Stimulated activated CD4-positive, alpha-beta T cell treated with anti-CD3 and anti-CD28 coated beads, Interleukin-1b, Interleukin-23, amount 100 ng/mL, for 4 hours (primary cell): ENCODE results near the gene CCDC136.

ENCODE experiments used
- DNase-seq, 2 donors: peaks; one replicate each; pipeline ENCODE4 v3.0.0-alpha.2; 2020; ENCODE audit warnings: low read depth in 2 of 2

CCDC136 gene

DNA sequence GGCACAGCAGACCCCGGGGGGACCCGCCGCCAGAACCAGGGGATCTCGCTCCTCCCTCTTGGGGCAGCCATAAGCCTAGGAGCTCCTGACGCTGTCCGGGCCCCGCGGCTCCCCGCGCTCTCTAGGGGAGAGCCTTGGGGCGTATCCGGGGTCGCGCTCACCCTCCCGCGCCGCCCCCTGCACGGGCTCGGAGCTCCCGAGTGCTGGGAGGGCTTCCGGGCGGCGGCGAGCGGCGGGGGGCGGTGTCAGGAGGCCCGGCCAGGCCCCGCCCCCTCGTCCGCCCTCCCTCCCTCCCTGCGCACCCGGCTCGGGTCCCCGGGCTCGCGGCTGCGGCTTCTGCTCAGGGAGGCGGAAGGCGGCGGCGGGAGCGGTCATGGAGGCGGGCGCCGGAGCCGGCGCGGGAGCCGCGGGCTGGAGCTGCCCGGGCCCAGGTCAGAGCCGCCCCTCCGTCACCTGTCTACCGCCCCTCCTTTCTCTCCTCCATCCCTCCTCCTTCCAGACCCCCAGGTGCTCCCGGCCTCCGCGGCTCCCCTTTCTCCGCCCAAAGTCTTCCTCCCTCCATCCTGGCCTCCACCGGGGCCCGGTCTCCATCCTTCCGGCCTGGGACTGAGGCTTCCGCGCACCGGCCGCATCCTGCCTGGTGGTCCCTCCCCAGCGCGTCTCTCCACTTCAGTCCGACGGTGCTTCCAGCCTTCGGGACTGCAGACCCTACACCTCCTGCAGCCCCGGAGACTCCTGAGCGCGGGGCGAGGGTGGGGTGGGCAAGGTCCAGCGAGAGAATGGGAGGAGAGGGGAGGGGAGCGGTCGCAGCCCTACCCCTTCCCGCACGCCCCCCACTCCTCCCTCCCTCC, at the start of gene CCDC136:
TSS of gene CCDC136 (plus strand) at position 848 of the 851 bp plus-strand sequence. CDS start 444 bp downstream, outside the sequence.
- peak; percentile 65 to 78 for DNase-seq

GRCh38 chr7:128742206-128742605, 49.6 kb upstream of the CCDC136 start:
- DNase-seq = no peak

GRCh38 chr7:128743112-128743772, 48.5 kb upstream of the CCDC136 start:
- no peak for DNase-seq

GRCh38 chr7:128744366-128744905, 47.3 kb upstream of the CCDC136 start:
- no peak for DNase-seq

DNA sequence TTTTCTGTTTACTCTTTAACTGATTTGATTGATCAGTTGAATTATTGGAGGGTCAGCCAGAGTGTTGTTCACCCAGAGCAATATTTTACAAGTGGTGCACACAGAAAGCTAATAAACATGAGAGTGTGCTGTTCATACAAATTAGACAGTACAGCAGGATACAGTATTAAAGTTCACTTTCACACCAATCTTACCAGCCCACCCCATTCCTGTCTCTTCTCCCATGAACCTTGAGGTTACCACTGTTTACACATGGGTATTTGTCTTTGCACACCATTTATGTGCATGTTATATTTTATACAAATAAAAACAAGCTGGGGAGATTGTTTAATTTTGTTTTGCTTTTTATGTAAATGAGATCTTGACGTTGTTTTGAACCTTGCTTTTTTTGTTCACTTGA, 46.1 kb upstream of the CCDC136 start:
- DNase-seq = no peak

GRCh38 chr7:128747327-128748079, 44.3 kb upstream of the CCDC136 start:
- DNase-seq = no peak

GRCh38 chr7:128752251-128752650, 39.5 kb upstream of the CCDC136 start:
- DNase-seq = no peak

GRCh38 chr7:128755075-128755818, 36.5 kb upstream of the CCDC136 start:
- no peak for DNase-seq

DNA sequence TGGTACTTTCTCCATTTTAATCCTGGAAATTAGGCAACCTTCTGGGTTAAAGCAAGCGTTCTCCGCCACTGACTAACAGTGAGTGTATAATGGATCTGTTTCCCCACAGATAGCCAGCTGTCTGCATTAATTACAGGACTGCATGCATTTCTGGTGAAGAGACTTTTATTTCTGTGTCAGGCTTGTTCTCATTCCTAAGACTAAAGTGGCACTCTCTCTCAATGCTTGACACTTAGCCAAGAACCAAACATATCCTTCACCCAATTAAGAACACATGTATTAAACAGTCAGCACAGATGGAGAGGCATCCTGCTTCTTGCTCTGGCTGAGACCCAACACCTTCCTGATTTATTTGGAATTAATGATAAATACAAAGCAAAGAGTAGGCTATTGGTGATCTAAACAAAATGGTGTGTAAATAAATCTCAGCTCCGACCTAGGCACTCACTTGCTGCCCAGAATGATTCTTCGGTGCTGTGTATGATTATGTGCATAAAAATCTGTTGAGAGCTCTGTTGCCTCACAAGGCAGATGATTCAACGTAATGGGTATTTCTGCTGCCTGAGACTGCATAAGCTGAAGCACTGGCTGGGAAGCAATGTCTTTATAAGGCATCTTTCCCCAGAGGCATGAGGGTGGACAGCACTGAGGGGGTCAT, 35.8 kb upstream of the CCDC136 start:
- no peak for DNase-seq

DNA sequence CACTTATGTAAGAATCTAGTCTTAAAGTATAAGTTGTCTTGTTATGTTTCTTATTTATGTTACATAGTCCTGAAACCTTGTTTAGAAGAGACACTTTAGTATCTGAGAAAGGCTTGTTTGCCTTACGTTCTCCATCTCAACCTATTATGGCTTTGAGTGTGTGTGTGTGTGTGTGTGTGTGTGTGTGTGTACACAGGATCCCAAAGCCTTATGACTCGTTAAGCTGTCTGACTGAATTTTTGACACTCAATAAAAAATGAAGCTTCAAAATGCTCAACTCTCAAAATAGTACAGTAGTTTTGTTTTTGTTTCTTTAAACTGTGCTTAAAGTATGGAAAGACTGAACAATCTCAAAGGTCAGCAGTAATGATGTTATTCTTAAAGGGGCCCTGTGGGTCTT, 34.6 kb upstream of the CCDC136 start:
- no peak for DNase-seq

GRCh38 chr7:128758553-128758952, 33.2 kb upstream of the CCDC136 start:
- no peak for DNase-seq

DNA sequence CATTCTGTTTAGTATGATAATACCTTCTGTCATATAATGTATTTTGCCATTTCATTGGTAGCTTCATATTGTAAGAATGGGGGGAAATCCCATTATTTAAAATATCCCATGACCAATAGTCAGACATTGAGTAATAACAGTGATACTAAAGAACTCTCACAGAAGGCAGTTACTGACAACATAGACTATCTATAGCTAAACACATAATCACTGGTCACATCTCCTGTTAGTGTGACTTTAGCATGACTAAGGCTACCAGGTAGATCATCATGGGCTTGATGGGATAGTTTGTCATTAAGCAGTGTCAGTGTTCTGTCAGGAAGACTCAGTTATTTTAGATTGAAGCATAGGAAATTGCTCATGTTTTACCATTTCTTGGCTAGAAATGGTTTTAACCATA, 32.5 kb upstream of the CCDC136 start:
- DNase-seq = no peak

DNA sequence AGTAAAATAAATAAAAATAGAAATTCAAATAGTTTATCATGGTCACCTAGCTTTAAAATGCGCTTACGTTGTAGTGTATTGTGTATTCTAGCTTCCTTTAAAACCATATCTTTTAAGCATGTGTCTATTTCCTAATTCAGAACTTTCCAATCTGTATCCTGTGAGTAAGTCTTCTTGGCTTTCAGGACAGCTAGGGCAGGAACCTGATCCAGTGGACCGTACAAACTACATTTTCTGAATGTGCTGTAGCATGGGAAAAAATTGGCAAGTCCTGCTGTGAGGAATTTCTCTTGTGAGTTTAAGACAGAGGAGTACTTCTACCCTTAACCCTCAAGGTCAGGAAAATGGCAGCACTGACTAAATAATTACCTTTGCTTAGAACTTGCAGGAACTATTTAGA, 28.2 kb upstream of the CCDC136 start:
- DNase-seq = no peak

GRCh38 chr7:128767475-128768110, 24.2 kb upstream of the CCDC136 start:
- DNase-seq = no peak

GRCh38 chr7:128770233-128770632, 21.5 kb upstream of the CCDC136 start:
- DNase-seq = no peak

GRCh38 chr7:128773604-128774003, 18.2 kb upstream of the CCDC136 start:
- no peak for DNase-seq

GRCh38 chr7:128774029-128774689, 17.6 kb upstream of the CCDC136 start:
- DNase-seq = no peak

DNA sequence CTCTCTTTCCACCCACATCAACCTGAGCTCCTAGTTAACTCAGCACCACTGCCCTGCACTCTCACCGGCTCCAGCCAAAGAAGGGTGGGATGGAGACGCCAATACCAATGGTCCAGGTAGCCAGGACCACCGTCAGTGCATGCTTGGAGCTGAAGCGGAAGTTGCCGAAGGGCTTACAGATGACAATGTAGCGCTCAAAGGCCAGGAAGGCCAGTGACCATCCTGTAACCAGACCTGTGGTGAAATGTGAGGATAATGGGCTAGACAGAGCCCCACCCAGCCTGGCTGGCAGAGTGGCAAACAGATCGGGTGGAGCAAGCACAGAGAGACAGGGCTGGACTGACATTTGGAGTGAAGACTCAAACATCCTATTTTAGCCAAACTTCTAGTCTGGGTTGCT, 16.8 kb upstream of the CCDC136 start:
- DNase-seq = no peak

GRCh38 chr7:128775744-128776474, 15.9 kb upstream of the CCDC136 start, which contains the start of gene OPN1SW:
Gene OPN1SW, minus strand, starts transcription at chr7:128775794. Its CDS starts 13 bp downstream, at chr7:128775781.
- DNase-seq = no peak
